GM18498 (cell line): ENCODE data around the gene TAS2R46.
"Not testable (repeated sequence)": the region's sequence is repeated elsewhere in the genome, so short reads cannot be mapped to it uniquely, and the experiment has no call there.

Experiments
- ATAC-seq: cut with Tn5 transposase; IDR thresholded peaks from one replicate; pipeline ENCODE4 v1.9.1; 2021; ENCODE audit warnings: mild to moderate bottlenecking, moderate library complexity; ENCODE audit not compliant: unreplicated experiment

TAS2R46 gene

DNA sequence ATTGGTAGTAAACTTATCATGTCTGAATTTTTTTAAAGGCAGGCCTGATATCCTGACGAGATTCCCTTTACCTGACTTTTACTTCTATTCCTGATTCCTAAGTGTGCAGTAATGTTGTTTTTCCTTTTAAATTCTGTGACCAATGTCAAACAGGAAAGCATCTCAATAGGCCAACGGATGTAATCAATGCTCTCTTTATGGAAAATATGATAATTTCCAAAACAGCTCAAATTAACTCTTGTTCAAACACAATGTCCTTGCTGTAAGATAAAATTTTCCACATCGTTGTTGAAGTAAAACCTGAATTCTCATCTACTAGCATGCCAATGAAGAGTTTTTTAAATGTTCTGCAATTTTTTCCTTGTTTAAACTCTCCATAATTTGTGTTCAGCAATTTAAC is 22.9 kb downstream of the TAS2R46 start:
- no peak for ATAC-seq

DNA sequence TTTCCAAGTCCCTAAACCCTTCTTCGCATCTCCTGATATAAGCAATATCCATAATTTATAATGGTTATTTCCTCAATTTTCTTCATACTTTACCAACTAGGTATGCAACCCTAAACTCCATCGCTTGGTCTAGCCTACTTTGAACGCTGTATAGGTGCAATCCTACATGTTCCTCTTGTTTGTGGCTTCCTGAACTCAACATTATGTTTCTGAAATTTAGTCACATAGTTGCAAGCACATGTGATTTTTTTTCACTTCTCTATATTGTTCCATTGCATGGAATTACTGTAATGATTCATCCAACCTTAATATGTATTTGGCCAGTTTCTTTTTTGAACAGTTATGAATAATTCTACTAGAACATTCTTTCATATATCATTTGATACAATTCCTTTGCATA is 28.1 kb downstream of the TAS2R46 start:
- ATAC-seq: not testable (repeated sequence)

DNA sequence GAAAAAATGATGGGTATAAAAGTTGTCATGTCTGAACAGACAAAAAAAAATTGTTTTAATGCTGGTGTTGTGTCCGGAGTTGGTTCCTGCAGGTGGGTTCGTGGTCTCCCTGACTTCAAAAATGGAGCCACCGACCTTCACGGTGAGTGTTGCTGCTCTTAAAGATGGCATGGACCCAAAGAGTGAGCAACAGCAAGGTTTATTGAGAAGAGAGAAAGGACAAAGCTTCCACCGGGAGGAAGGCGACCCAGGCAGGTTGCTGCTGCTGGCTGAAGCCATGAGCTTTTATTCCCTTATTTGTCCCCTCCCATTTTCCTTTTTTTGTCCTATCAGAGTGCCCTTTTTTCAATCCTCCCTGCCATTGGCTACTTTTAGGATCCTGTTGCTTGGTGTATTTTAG is 30.8 kb downstream of the TAS2R46 start, which contains the start of gene TAS2R31:
Gene TAS2R31 (minus strand): TSS at position 101 of the 400 bp plus-strand sequence. CDS start 72 bp downstream, at position 29.
- no peak for ATAC-seq

DNA sequence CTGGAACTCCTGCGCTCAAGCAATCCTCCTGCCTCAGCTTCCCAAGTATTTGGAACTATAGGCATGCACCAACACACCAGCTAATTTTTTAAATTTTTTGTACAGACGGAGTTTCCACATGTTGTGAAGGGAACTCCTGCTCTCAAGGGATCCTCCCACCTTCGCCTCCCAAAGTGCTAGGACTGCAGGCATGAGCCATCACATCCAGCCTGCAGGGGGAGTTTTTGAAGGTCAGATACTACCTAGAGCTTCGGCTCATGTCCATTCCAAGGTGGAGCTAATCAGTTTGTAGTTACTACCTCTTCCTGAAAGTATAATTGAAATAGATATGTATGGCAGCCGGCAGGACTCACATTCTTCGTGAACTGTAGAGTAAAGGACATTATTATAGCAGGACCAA is 36.0 kb downstream of the TAS2R46 start:
- ATAC-seq: no peak

- ATAC-seq: no peak
Observed at GRCh38 chr12:11023387-11023786, 38.7 kb downstream of the TAS2R46 start.

DNA sequence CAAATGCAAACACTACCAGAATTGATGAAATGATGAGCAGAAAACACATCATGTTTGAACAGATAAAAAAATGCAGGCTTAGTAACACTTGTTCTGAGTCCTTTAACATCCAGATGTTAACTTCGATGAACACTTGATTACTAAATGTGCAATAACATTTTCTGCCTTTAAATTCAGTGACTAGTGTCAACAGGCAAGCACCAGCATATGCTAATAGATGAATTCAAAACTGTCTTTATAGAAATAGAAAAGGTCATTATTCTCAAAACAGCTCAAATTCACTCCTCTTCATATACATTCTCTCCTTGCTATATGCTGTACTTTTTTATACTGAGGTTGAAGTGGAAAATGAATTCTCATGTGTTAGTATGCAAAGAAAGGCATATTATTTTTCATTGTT is 39.6 kb downstream of the TAS2R46 start, which contains the start of gene TAS2R19:
Gene TAS2R19 (minus strand): TSS at position 101 of the 400 bp plus-strand sequence. CDS start 49 bp downstream, at position 52.
- no peak for ATAC-seq

DNA sequence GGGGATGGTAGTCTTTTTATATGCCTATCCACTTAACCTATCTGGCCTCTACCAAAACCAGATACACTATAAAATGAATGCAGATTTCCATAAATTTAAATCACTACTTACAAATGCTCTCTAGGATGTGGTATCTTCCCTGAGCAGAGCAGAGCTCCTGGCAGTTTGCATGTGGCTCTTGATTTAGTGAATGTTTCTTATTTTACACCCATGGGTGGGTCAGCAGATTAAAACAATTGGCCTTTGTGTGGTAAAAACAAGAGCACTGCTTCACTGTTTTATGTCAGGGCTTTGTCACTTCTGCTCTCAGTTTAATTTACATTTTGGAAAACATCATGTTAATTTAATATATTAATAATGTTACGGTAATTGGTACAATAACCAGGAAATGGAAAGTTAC is 45.2 kb downstream of the TAS2R46 start:
- no peak for ATAC-seq

- no peak for ATAC-seq
Observed at GRCh38 chr12:11015775-11016430, 46.2 kb downstream of the TAS2R46 start.

DNA sequence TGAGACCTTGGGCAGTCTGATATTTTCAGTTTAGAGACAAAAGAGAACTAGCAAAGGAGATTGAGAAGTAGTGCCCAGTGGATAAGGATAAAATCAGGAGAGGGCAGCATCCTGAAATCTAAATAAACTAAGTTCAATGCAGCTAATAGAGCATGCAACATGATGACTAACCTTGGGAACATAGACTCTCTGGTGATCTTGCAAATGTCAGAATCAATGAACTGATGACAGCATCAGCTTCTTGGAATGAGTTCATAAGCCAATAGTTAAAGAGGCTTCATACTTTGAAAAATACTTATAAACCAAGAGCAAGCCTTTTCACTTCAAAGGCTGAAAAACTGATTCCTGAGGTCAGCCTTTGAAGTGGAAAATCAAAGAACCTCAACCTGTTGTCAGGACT is 47.9 kb downstream of the TAS2R46 start:
- no peak for ATAC-seq
